Measurements from ENCODE around the gene PTPRG. TPM values are rescaled to one million over a fixed set of nuclear protein-coding genes. Genes with fewer than 3 reads are reported as not detected.

Gene PTPRG
- total and polyA plus RNA-seq, 3 experiments from 2014 or later, result not detected

- no peak for DNase-seq
- no peaks in the 10 kb centered on the region for H3K36me3 Mint-ChIP-seq
- CTCF ChIA-PET, result no interaction called here
- peaks cover 0 to 8% (median 5%) of the 10 kb centered on the region in 5 donors for H3K9me3 Mint-ChIP-seq
- H3K36me3 ChIP-seq (ENCODE audit: insufficient read depth, low read length), result no peaks in the 10 kb centered on the region
- H3K27me3 Mint-ChIP-seq, result peaks cover 0 to 6% of the 10 kb centered on the region in 2 donors
- no peak overlapping the region for H3K27ac Mint-ChIP-seq
- no peaks in the 10 kb centered on the region for H3K27me3 ChIP-seq (ENCODE audit: insufficient read depth, low read length, poor library complexity, severe bottlenecking)
- H3K4me3 Mint-ChIP-seq, result no peak overlapping the region
- H3K4me3 ChIP-seq (ENCODE audit: low read length), result no peak overlapping the region
- H3K27ac ChIP-seq (ENCODE audit: low read depth, low read length), result no peak overlapping the region
- H3K9me3 ChIP-seq (ENCODE audit: low read length), result no peaks in the 10 kb centered on the region
- POLR2A ChIA-PET, result no interaction called here
- no peaks in the 10 kb centered on the region for H3K4me1 Mint-ChIP-seq
- H3K4me1 ChIP-seq (ENCODE audit: insufficient read depth, low read length), result no peaks in the 10 kb centered on the region
These were observed 235.5 kb downstream of the PTPRG start for GRCh38 chr3:61796911-61797310.

- H3K9me3 ChIP-seq (ENCODE audit: low read length), result no peaks in the 10 kb centered on the region
- CTCF ChIA-PET, result no interaction called here
- no peak overlapping the region for H3K4me3 Mint-ChIP-seq
- H3K4me3 ChIP-seq (ENCODE audit: low read length), result no peak overlapping the region
- H3K27me3 Mint-ChIP-seq, result no peaks in the 10 kb centered on the region
- no peaks in the 10 kb centered on the region for H3K36me3 ChIP-seq (ENCODE audit: insufficient read depth, low read length)
- POLR2A ChIA-PET, result no interaction called here
- no peaks in the 10 kb centered on the region for H3K4me1 ChIP-seq (ENCODE audit: insufficient read depth, low read length)
- H3K9me3 Mint-ChIP-seq, result peaks cover 0 to 8% (median under 1%) of the 10 kb centered on the region in 5 donors
- DNase-seq, result no peak
- H3K36me3 Mint-ChIP-seq, result no peaks in the 10 kb centered on the region
- H3K4me1 Mint-ChIP-seq, result no peaks in the 10 kb centered on the region
- no peak overlapping the region for H3K27ac Mint-ChIP-seq
- H3K27me3 ChIP-seq (ENCODE audit: insufficient read depth, low read length, poor library complexity, severe bottlenecking), result no peaks in the 10 kb centered on the region
- H3K27ac ChIP-seq (ENCODE audit: low read depth, low read length), result no peak overlapping the region
These were observed 241.4 kb downstream of the PTPRG start for GRCh38 chr3:61802772-61803171.

GRCh38 chr3:61803983-61804382, 242.6 kb downstream of the PTPRG start:
- Histone ChIP-seq H3K27me3 (ENCODE audit: insufficient read depth, low read length, poor library complexity, severe bottlenecking) (no peaks in the 10 kb centered on the region), H3K4me1 (ENCODE audit: insufficient read depth, low read length) (no peaks in the 10 kb centered on the region), H3K9me3 (ENCODE audit: low read length) (no peaks in the 10 kb centered on the region), H3K36me3 (ENCODE audit: insufficient read depth, low read length) (no peaks in the 10 kb centered on the region), H3K4me3 (ENCODE audit: low read length) (no peak overlapping the region), H3K27ac (ENCODE audit: low read depth, low read length) (no peak overlapping the region)
- CTCF ChIA-PET, result no interaction called here
- DNase-seq, result no peak
- no peaks in the 10 kb centered on the region for H3K4me1 Mint-ChIP-seq
- POLR2A ChIA-PET, result no interaction called here
- no peak overlapping the region for H3K27ac Mint-ChIP-seq
- no peaks in the 10 kb centered on the region for H3K36me3 Mint-ChIP-seq
- H3K27me3 Mint-ChIP-seq, result no peaks in the 10 kb centered on the region
- H3K4me3 Mint-ChIP-seq, result no peak overlapping the region
- H3K9me3 Mint-ChIP-seq, result peaks cover 0 to 8% (median 0%) of the 10 kb centered on the region in 5 donors

- ChIA-PET POLR2A (no interaction called here), CTCF (no interaction called here)
- no peaks in the 10 kb centered on the region for H3K4me1 ChIP-seq (ENCODE audit: insufficient read depth, low read length)
- DNase-seq, result no peak
- H3K9me3 ChIP-seq (ENCODE audit: low read length), result no peaks in the 10 kb centered on the region
- no peak overlapping the region for H3K27ac ChIP-seq (ENCODE audit: low read depth, low read length)
- H3K27ac Mint-ChIP-seq, result no peak overlapping the region
- no peak overlapping the region for H3K4me3 ChIP-seq (ENCODE audit: low read length)
- H3K27me3 ChIP-seq (ENCODE audit: insufficient read depth, low read length, poor library complexity, severe bottlenecking), result no peaks in the 10 kb centered on the region
- no peaks in the 10 kb centered on the region for H3K27me3 Mint-ChIP-seq
- no peak overlapping the region for H3K4me3 Mint-ChIP-seq
- H3K36me3 Mint-ChIP-seq, result no peaks in the 10 kb centered on the region
- H3K9me3 Mint-ChIP-seq, result peaks cover 0 to 8% (median 0%) of the 10 kb centered on the region in 5 donors
- H3K36me3 ChIP-seq (ENCODE audit: insufficient read depth, low read length), result no peaks in the 10 kb centered on the region
- no peaks in the 10 kb centered on the region for H3K4me1 Mint-ChIP-seq
These were observed 243.4 kb downstream of the PTPRG start for GRCh38 chr3:61804782-61805181.

- Histone ChIP-seq H3K27ac (ENCODE audit: low read depth, low read length) (no peak overlapping the region), H3K4me1 (ENCODE audit: insufficient read depth, low read length) (no peaks in the 10 kb centered on the region), H3K4me3 (ENCODE audit: low read length) (no peak overlapping the region), H3K27me3 (ENCODE audit: insufficient read depth, low read length, poor library complexity, severe bottlenecking) (no peaks in the 10 kb centered on the region), H3K9me3 (ENCODE audit: low read length) (no peaks in the 10 kb centered on the region), H3K36me3 (ENCODE audit: insufficient read depth, low read length) (no peaks in the 10 kb centered on the region)
- POLR2A ChIA-PET, result no interaction called here
- Mint-ChIP-seq H3K27me3 (no peaks in the 10 kb centered on the region), H3K27ac (no peak overlapping the region), H3K9me3 (peaks cover 0 to 3% (median 0%) of the 10 kb centered on the region in 5 donors), H3K4me1 (no peaks in the 10 kb centered on the region), H3K36me3 (no peaks in the 10 kb centered on the region), H3K4me3 (no peak overlapping the region)
- CTCF ChIA-PET, result no interaction called here
- DNase-seq, result no peak
These were observed 244.2 kb downstream of the PTPRG start for GRCh38 chr3:61805510-61806080.

GRCh38 chr3:61806810-61807209, 245.4 kb downstream of the PTPRG start:
- no peaks in the 10 kb centered on the region for H3K36me3 Mint-ChIP-seq
- H3K36me3 ChIP-seq (ENCODE audit: insufficient read depth, low read length), result no peaks in the 10 kb centered on the region
- ChIA-PET POLR2A (no interaction called here), CTCF (no interaction called here)
- no peak overlapping the region for H3K4me3 Mint-ChIP-seq
- H3K27ac ChIP-seq (ENCODE audit: low read depth, low read length), result no peak overlapping the region
- H3K4me1 Mint-ChIP-seq, result no peaks in the 10 kb centered on the region
- H3K4me3 ChIP-seq (ENCODE audit: low read length), result no peak overlapping the region
- peaks cover 0 to 3% (median under 1%) of the 10 kb centered on the region in 5 donors for H3K9me3 Mint-ChIP-seq
- no peaks in the 10 kb centered on the region for H3K4me1 ChIP-seq (ENCODE audit: insufficient read depth, low read length)
- H3K27me3 ChIP-seq (ENCODE audit: insufficient read depth, low read length, poor library complexity, severe bottlenecking), result no peaks in the 10 kb centered on the region
- H3K27me3 Mint-ChIP-seq, result no peaks in the 10 kb centered on the region
- H3K27ac Mint-ChIP-seq, result no peak overlapping the region
- H3K9me3 ChIP-seq (ENCODE audit: low read length), result no peaks in the 10 kb centered on the region
- DNase-seq, result no peak

GRCh38 chr3:61807865-61808276, 246.5 kb downstream of the PTPRG start:
- H3K9me3 Mint-ChIP-seq, result peaks cover 0 to 4% (median 2%) of the 10 kb centered on the region in 5 donors
- Histone ChIP-seq H3K27me3 (ENCODE audit: insufficient read depth, low read length, poor library complexity, severe bottlenecking) (no peaks in the 10 kb centered on the region), H3K36me3 (ENCODE audit: insufficient read depth, low read length) (no peaks in the 10 kb centered on the region), H3K4me1 (ENCODE audit: insufficient read depth, low read length) (no peaks in the 10 kb centered on the region), H3K9me3 (ENCODE audit: low read length) (no peaks in the 10 kb centered on the region), H3K27ac (ENCODE audit: low read depth, low read length) (no peak overlapping the region), H3K4me3 (ENCODE audit: low read length) (no peak overlapping the region)
- H3K27me3 Mint-ChIP-seq, result no peaks in the 10 kb centered on the region
- ChIA-PET POLR2A (no interaction called here), CTCF (no interaction called here)
- DNase-seq, result no peak
- no peak overlapping the region for H3K4me3 Mint-ChIP-seq
- H3K27ac Mint-ChIP-seq, result no peak overlapping the region
- H3K4me1 Mint-ChIP-seq, result no peaks in the 10 kb centered on the region
- H3K36me3 Mint-ChIP-seq, result no peaks in the 10 kb centered on the region

- no peaks in the 10 kb centered on the region for H3K36me3 ChIP-seq (ENCODE audit: insufficient read depth, low read length)
- H3K4me1 ChIP-seq (ENCODE audit: insufficient read depth, low read length), result no peaks in the 10 kb centered on the region
- ChIA-PET CTCF (no interaction called here), POLR2A (no interaction called here)
- Mint-ChIP-seq H3K27ac (no peak overlapping the region), H3K4me1 (no peaks in the 10 kb centered on the region), H3K27me3 (no peaks in the 10 kb centered on the region), H3K36me3 (no peaks in the 10 kb centered on the region), H3K9me3 (peaks cover 0 to 4% (median 2%) of the 10 kb centered on the region in 5 donors), H3K4me3 (no peak overlapping the region)
- H3K4me3 ChIP-seq (ENCODE audit: low read length), result no peak overlapping the region
- H3K27ac ChIP-seq (ENCODE audit: low read depth, low read length), result no peak overlapping the region
- DNase-seq, result no peak
- no peaks in the 10 kb centered on the region for H3K27me3 ChIP-seq (ENCODE audit: insufficient read depth, low read length, poor library complexity, severe bottlenecking)
- H3K9me3 ChIP-seq (ENCODE audit: low read length), result no peaks in the 10 kb centered on the region
These were observed 247.2 kb downstream of the PTPRG start for GRCh38 chr3:61808526-61808925.

- H3K27me3 ChIP-seq (ENCODE audit: insufficient read depth, low read length, poor library complexity, severe bottlenecking), result no peaks in the 10 kb centered on the region
- Mint-ChIP-seq H3K36me3 (no peaks in the 10 kb centered on the region), H3K9me3 (peaks cover 0 to 4% (median 2%) of the 10 kb centered on the region in 5 donors)
These were observed 247.6 kb downstream of the PTPRG start for GRCh38 chr3:61808999-61809398.

More at GRCh38 chr3:61808999-61809398, 247.6 kb downstream of the PTPRG start:
- CTCF ChIA-PET, result no interaction called here
- no peak overlapping the region for H3K4me3 Mint-ChIP-seq
- Histone ChIP-seq H3K36me3 (ENCODE audit: insufficient read depth, low read length) (no peaks in the 10 kb centered on the region), H3K4me1 (ENCODE audit: insufficient read depth, low read length) (no peaks in the 10 kb centered on the region), H3K9me3 (ENCODE audit: low read length) (no peaks in the 10 kb centered on the region), H3K4me3 (ENCODE audit: low read length) (no peak overlapping the region), H3K27ac (ENCODE audit: low read depth, low read length) (no peak overlapping the region)
- no peaks in the 10 kb centered on the region for H3K27me3 Mint-ChIP-seq
- no peak overlapping the region for H3K27ac Mint-ChIP-seq
- no peaks in the 10 kb centered on the region for H3K4me1 Mint-ChIP-seq
- DNase-seq, result no peak
- POLR2A ChIA-PET, result no interaction called here

Data from CD8-positive, alpha-beta memory T cell (primary cell).